ENCODE results near the gene COL18A1. TPM values are rescaled to one million over a fixed set of nuclear protein-coding genes. Genes with fewer than 3 reads are reported as not detected.

COL18A1 gene
- total and polyA plus RNA-seq, 2 of the 8 experiments (the other 6 are each of a cell fraction or from before 2014, with no cell fraction given): 145 to 201 TPM

GRCh38 chr21:45417951-45418300, 13.0 kb downstream of the COL18A1 start:
- Histone ChIP-seq H3K9me3 (ENCODE audit: insufficient read depth in 2 of 2, low read depth in 1 of 2, low read length in 1 of 2) (no peaks in the 10 kb centered on the region), H3K4me2 (ENCODE audit: insufficient read depth in 1 of 2, low read depth in 2 of 2, low read length in 2 of 2) (no peak overlapping the region), H3K4me3 (ENCODE audit: extremely low read depth in 1 of 4, insufficient read depth in 2 of 4, low read depth in 3 of 4, low read length in 4 of 4) (no peak overlapping the region), H2BK20ac (ENCODE audit: low read length) (no peak overlapping the region), H3K4ac (replicated peaks; ENCODE audit: insufficient read length, low read depth, low read length) (no peak overlapping the region), H4K5ac (ENCODE audit: insufficient read length, low read depth, low read length) (no peak overlapping the region), H3K9ac (replicated peaks in 1 of 4; ENCODE audit: extremely low read depth in 1 of 4, low read depth in 3 of 4, low read length in 3 of 4) (no peak overlapping the region), H3K27ac (ENCODE audit: low read depth, low read length) (no peak overlapping the region; the same call in 1 of the 2 replicates), H4K20me1 (replicated peaks in 1 of 2; ENCODE audit: control insufficient read depth in 1 of 2, insufficient read depth in 2 of 2, low read length in 2 of 2) (peaks cover 54 to 69% of the 10 kb centered on the region in 2 experiments), H3K56ac (replicated peaks; ENCODE audit: insufficient read length, low read depth, low read length) (no peak overlapping the region), H2BK120ac (replicated peaks; ENCODE audit: low read depth, low read length) (no peak overlapping the region), H2AK5ac (ENCODE audit: low read depth, low read length) (no peak overlapping the region), H4K91ac (replicated peaks; ENCODE audit: insufficient read length, low read length) (no peak overlapping the region), H2BK15ac (ENCODE audit: low read length) (no peak overlapping the region), H3K23me2 (ENCODE audit: low read depth, low read length) (no peaks in the 10 kb centered on the region), H3K23ac (ENCODE audit: insufficient read length) (no peak overlapping the region), H3K4me1 (replicated peaks in 1 of 4; ENCODE audit: control insufficient read depth in 3 of 4, insufficient read depth in 4 of 4, low read length in 3 of 4) (peaks cover 4 to 37% (median 24%) of the 10 kb centered on the region in 4 experiments), H3K14ac (ENCODE audit: insufficient read length) (no peak overlapping the region), H3K79me2 (ENCODE audit: control insufficient read depth in 1 of 2, insufficient read depth in 2 of 2, low read length in 2 of 2) (peaks cover 51 to 100% of the 10 kb centered on the region in 2 experiments), H3K36me3 (ENCODE audit: control insufficient read depth in 2 of 4, insufficient read depth in 4 of 4, low read length in 3 of 4) (peaks cover 0 to 4% (median 0%) of the 10 kb centered on the region in 4 experiments; a peak in 2 of 8 replicates), H2BK5ac (ENCODE audit: low read depth, low read length) (peak overlapping the region; percentile 66), H3K27me3 (replicated peaks in 1 of 4; ENCODE audit: control insufficient read depth in 3 of 4, extremely low read depth in 1 of 4, insufficient read depth in 3 of 4, low read length in 3 of 4) (no peaks in the 10 kb centered on the region), H2AFZ (ENCODE audit: low read length) (no peak overlapping the region), H2BK12ac (ENCODE audit: low read depth, low read length) (no peak overlapping the region), H3K18ac (ENCODE audit: extremely low read depth, low read length) (no peak overlapping the region; the same call in 1 of the 2 replicates), H3K79me1 (ENCODE audit: low read depth, low read length) (peaks cover 31% of the 10 kb centered on the region), H4K8ac (ENCODE audit: extremely low read depth, insufficient read depth, low read length) (no peak overlapping the region)
- FAIRE-seq (no peak), DNase-seq (ENCODE audit: low read depth in 1 of 2, low spot score in 2 of 2) (no peak)
- 84% methylated on average over 19 of the region's 20 CpGs; no CpG with 5 or more reads in 1 of the 2 experiments for WGBS, 2 experiments (ENCODE audit: extremely low coverage in 1 of 2, insufficient coverage in 1 of 2, insufficient read length in 1 of 2, insufficient replicate concordance in 2 of 2, low coverage in 1 of 2, low lambda C conversion rate in 2 of 2, missing lambda C conversion rate in 1 of 2)
- POLR2A ChIA-PET (ENCODE audit: partially characterized antibody): interaction anchor here (0.9 to 3.9 kb wide), 6 partner anchors 10 to 113 kb away, joined by 3 to 17 read pairs (median 3); no protein-coding TSS in a partner anchor
- CTCF ChIA-PET (ENCODE audit: partially characterized antibody): interaction anchor here (0.5 to 5.4 kb wide), 6 partner anchors 10 to 148 kb away, joined by 3 to 32 read pairs (median 4); no protein-coding TSS in a partner anchor
- TF ChIP-seq TEAD4 (IDR thresholded peaks at IDR 0.05; ENCODE audit: low read depth, low read length): no peak

All from H1 (cell line).